A549 treated with Hydrocortisone at 1 μM for 4 hours (cell line): Measurements from ENCODE around the gene GNAO1. TPM values are rescaled to one million over a fixed set of nuclear protein-coding genes. Genes with fewer than 3 reads are reported as not detected.

ENCODE experiments used
- total RNA-seq: library from RNA; stranded (reverse); fragments of 200-300 nt; extraction: Qiagen RNA extraction; gene quantifications from 5 replicates; pipeline ENCODE4 v1.2.3, GENCODE V29; 2022

GNAO1 gene
- 0.62 to 1.2 TPM (median 0.64 TPM) in 5 replicates for total RNA-seq

GRCh38 chr16:56191156-56191815 is at the start of gene GNAO1:
Gene GNAO1, plus strand, starts transcription at chr16:56191489. Its CDS starts 747 bp downstream, at chr16:56192236.

Other genes with a start within 250 kb of the GNAO1 start
- 59.0 to 73.2 TPM (median 68.4 TPM) in 5 replicates for gene AMFR, start 234.1 kb downstream of the GNAO1 start, total RNA-seq